HL-60 (cell line): ENCODE measurements around the gene KDM6A.

Experiments used
- DNase-seq, 2 experiments: peaks; one replicate each; pipeline ENCODE4 v3.0.0-alpha.2; 2010 to 2020; ENCODE audit warnings: low read depth in 1 of 2, low spot score in 1 of 2
- H3K27ac ChIP-seq: fragments of 250-450 bp; sonication (Bioruptor Pico); replicated peaks from 2 replicates; pipeline ENCODE4 v1.5.1; 2020; ENCODE audit warnings: mild to moderate bottlenecking, moderate library complexity
- H3K27me3 ChIP-seq: fragments of 250-450 bp; sonication (Bioruptor Pico); 2 replicates; pipeline ENCODE4 v1.5.1; 2021; ENCODE audit warnings: mild to moderate bottlenecking, moderate library complexity; ENCODE audit not compliant: insufficient read depth, poor library complexity, severe bottlenecking
- H3K4me3 ChIP-seq: replicated peaks from 2 replicates; pipeline ENCODE4 v1.5.1; 2011; ENCODE audit warnings: mild to moderate bottlenecking, control low read depth, low read length; ENCODE audit not compliant: insufficient read depth
- GABPA ChIP-seq: IDR thresholded peaks from 2 replicates; pipeline ENCODE4 v1.6.1; 2012; ENCODE audit warnings: low read depth
- POLR2AphosphoS5 ChIP-seq: IDR thresholded peaks from 2 replicates; pipeline ENCODE4 v1.6.1; 2012; ENCODE audit warnings: low read depth
- SPI1 ChIP-seq: IDR thresholded peaks from 2 replicates; pipeline ENCODE4 v1.6.1; 2012; ENCODE audit warnings: low read depth, mild to moderate bottlenecking, borderline replicate concordance
- TF ChIP-seq, protein P1 (sequence below): IDR thresholded peaks from one replicate; pipeline ENCODE4 v1.5.1; 2011; ENCODE audit warnings: low read length, control low read depth, inconsistent platforms; ENCODE audit not compliant: insufficient read depth
- TF ChIP-seq, protein P2 (sequence below): IDR thresholded peaks from 2 replicates; pipeline ENCODE4 v1.6.1; 2012; ENCODE audit warnings: low read depth; ENCODE audit not compliant: insufficient replicate concordance

Gene KDM6A

DNA sequence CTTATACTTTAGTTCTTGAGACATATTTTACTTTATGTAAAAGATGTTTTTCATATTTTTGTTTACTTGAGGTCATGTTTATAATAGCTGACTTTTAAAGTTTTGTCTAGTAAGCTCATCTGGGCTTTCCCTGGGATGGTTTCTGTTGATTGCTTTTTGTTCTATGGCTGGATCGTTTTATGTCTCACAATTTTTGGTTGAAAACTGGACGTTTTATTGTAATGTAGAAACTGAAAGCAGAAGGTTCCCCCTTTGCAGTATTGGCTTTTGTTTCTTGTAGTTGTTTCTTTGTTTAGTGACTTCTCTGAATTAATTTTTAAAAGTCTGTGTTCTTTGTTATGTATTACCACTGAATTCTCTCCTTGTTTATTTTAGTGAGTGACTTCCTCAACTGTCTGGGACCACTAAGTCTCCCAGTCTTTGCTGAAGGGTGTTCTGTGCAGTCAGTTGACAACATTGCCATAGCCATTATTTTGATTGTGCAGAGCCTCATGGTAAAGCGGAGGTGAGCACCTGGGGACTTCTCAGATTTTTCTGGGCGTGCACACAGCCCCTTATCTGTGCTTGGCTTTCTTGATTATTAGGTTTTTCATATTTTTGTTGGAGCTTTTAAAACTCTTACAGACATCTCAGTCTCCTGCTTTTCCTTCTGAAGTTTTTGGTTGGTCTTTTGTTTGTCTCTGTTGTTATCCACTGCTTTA is 31.0 kb downstream of the KDM6A start:
- DNase-seq, result no peak
- Histone ChIP-seq H3K27me3 (no peaks in the 10 kb centered on the region), H3K4me3 (no peak overlapping the region), H3K27ac (no peak overlapping the region)
- no peak for TF ChIP-seq GABPA
- TF ChIP-seq, protein P1, sequence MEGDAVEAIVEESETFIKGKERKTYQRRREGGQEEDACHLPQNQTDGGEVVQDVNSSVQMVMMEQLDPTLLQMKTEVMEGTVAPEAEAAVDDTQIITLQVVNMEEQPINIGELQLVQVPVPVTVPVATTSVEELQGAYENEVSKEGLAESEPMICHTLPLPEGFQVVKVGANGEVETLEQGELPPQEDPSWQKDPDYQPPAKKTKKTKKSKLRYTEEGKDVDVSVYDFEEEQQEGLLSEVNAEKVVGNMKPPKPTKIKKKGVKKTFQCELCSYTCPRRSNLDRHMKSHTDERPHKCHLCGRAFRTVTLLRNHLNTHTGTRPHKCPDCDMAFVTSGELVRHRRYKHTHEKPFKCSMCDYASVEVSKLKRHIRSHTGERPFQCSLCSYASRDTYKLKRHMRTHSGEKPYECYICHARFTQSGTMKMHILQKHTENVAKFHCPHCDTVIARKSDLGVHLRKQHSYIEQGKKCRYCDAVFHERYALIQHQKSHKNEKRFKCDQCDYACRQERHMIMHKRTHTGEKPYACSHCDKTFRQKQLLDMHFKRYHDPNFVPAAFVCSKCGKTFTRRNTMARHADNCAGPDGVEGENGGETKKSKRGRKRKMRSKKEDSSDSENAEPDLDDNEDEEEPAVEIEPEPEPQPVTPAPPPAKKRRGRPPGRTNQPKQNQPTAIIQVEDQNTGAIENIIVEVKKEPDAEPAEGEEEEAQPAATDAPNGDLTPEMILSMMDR, result no peak
- no peak for TF ChIP-seq SPI1
- TF ChIP-seq, protein P2, sequence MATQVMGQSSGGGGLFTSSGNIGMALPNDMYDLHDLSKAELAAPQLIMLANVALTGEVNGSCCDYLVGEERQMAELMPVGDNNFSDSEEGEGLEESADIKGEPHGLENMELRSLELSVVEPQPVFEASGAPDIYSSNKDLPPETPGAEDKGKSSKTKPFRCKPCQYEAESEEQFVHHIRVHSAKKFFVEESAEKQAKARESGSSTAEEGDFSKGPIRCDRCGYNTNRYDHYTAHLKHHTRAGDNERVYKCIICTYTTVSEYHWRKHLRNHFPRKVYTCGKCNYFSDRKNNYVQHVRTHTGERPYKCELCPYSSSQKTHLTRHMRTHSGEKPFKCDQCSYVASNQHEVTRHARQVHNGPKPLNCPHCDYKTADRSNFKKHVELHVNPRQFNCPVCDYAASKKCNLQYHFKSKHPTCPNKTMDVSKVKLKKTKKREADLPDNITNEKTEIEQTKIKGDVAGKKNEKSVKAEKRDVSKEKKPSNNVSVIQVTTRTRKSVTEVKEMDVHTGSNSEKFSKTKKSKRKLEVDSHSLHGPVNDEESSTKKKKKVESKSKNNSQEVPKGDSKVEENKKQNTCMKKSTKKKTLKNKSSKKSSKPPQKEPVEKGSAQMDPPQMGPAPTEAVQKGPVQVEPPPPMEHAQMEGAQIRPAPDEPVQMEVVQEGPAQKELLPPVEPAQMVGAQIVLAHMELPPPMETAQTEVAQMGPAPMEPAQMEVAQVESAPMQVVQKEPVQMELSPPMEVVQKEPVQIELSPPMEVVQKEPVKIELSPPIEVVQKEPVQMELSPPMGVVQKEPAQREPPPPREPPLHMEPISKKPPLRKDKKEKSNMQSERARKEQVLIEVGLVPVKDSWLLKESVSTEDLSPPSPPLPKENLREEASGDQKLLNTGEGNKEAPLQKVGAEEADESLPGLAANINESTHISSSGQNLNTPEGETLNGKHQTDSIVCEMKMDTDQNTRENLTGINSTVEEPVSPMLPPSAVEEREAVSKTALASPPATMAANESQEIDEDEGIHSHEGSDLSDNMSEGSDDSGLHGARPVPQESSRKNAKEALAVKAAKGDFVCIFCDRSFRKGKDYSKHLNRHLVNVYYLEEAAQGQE, result no peak
- no peak for TF ChIP-seq POLR2AphosphoS5

DNA sequence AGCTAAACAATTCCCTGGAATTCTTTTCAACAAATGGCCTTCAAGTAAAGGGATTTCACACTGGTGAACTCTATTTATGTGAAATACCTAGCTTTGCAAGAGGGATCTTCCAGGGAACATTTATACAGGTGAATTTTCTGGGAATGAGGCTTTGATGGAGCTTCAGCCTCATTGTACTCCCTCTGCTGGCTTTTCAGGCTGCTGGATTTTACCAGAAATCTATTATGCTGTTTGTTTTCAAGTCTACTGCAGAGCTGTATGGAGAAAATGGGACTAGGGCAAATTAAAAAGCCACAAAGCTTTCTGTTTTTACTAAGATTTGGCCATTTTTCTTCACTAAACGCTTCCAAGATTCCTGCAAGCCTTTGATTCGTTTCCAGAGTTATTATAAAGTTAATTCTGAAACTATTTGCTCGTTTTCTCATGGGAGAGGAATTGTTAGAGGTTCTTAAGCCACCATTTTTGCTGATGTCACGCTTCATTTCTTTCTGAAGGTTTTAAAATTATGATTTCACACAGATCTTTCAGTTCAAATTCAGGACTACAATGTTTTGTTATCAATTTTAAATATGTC is 31.6 kb downstream of the KDM6A start:
- TF ChIP-seq, protein P2, result no peak
- TF ChIP-seq POLR2AphosphoS5 (no peak), SPI1 (no peak), GABPA (no peak)
- TF ChIP-seq, protein P1, result no peak
- no peak for DNase-seq
- no peak overlapping the region for H3K27ac ChIP-seq
- H3K4me3 ChIP-seq, result no peak overlapping the region
- no peaks in the 10 kb centered on the region for H3K27me3 ChIP-seq

DNA sequence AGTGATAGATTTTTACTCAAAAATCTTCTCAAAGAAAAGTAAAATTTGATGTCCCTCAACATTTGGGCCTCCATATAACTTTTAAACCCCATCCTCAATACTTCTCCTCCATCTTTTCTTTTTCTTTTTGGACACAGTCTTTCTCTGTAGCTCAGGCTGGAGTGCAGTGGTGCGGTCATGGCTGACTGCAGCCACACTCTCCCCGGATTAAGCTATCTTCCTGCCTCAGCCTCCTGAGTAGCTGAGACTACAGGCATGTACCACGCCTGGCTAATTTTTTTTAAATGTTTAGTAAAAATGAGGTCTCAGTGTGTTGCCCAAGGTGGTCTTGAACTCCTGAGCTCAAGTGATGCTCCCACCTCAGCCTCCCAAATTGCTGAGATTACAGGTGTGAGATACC is 33.1 kb downstream of the KDM6A start:
- H3K27ac ChIP-seq, result no peak overlapping the region

More for the DNA sequence above, 33.1 kb downstream of the KDM6A start:
- no peak for DNase-seq
- Histone ChIP-seq H3K27me3 (no peaks in the 10 kb centered on the region), H3K4me3 (no peak overlapping the region)
- TF ChIP-seq GABPA (no peak), SPI1 (no peak), POLR2AphosphoS5 (no peak)
- TF ChIP-seq, protein P1, result no peak
- TF ChIP-seq, protein P2, result no peak
